Mesothelial cell of epicardium (in vitro differentiated cells): Measurements from ENCODE around the gene ZMYND10. TPM values are rescaled to one million over a fixed set of nuclear protein-coding genes. Genes with fewer than 3 reads are reported as not detected.

Experiments
- DNase-seq, 2 experiments: peaks; one replicate each; pipeline ENCODE4 v3.0.0; 2021; ENCODE audit warnings: low spot score in 2 of 2; ENCODE audit not compliant: unreplicated experiment in 2 of 2
- H3K27ac Mint-ChIP-seq: 2 replicates; pipeline ENCODE4 v1.8.0; 2021; ENCODE audit warnings: mixed read lengths
- H3K27me3 Mint-ChIP-seq: 2 replicates; pipeline ENCODE4 v1.8.0; 2021; ENCODE audit warnings: low read depth, mixed read lengths
- H3K36me3 Mint-ChIP-seq: 2 replicates; pipeline ENCODE4 v1.8.0; 2021; ENCODE audit warnings: mixed read lengths
- H3K4me1 Mint-ChIP-seq: 2 replicates; pipeline ENCODE4 v1.8.0; 2021; ENCODE audit warnings: mixed read lengths
- H3K4me3 Mint-ChIP-seq: 2 replicates; pipeline ENCODE4 v1.8.0; 2021; ENCODE audit warnings: mild to moderate bottlenecking, moderate library complexity, mixed read lengths
- H3K9me3 Mint-ChIP-seq: 2 replicates; pipeline ENCODE4 v1.8.0; 2021; ENCODE audit warnings: mixed read lengths
- total RNA-seq: library from RNA; stranded (reverse); gene quantifications from 3 replicates; pipeline ENCODE4 v1.2.1, GENCODE V29; 2021
- TF ChIP-seq, protein P1 (sequence below): fragments of 200-600 bp; sonication (generic); IDR thresholded peaks from one replicate; pipeline ENCODE4 v1.5.0; 2021; ENCODE audit warnings: antibody characterized with exemption; ENCODE audit not compliant: unreplicated experiment

ZMYND10 gene
- total RNA-seq, 1 donor from 2014 or later, result 0.83 TPM

DNA sequence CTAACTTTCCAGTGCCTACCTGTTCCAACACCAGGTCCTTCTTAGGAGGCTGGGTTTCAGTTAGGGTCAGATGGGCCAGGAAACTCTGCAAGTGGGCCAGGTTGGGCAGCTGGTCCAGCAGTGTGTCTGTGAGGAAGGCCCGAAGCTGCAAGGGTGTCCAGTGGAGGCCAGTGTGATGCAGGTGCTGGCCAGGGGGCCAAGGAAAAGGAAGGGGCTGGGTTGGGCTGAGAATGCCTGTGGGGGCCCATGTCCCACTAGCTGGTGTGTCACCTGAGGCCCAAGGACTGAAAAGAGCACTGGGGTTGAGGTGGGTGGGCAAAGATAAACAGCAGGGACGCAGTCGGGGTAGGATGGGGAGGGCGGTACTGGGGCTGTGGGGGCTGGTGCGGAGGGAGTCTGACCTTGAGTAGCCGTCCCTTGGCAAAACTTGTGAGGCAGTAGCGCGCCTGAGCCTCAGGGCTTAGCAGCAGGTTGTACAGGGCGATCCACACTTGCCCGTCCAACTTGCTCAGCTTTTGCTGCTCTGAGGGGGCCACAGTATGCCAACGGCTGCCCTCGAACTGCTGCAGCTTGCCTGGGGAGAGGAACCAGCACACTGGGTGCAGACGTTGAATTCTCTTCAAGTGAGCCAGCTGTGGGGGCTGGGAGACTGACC is 3.4 kb downstream of the ZMYND10 start:
- TF ChIP-seq, protein P1, sequence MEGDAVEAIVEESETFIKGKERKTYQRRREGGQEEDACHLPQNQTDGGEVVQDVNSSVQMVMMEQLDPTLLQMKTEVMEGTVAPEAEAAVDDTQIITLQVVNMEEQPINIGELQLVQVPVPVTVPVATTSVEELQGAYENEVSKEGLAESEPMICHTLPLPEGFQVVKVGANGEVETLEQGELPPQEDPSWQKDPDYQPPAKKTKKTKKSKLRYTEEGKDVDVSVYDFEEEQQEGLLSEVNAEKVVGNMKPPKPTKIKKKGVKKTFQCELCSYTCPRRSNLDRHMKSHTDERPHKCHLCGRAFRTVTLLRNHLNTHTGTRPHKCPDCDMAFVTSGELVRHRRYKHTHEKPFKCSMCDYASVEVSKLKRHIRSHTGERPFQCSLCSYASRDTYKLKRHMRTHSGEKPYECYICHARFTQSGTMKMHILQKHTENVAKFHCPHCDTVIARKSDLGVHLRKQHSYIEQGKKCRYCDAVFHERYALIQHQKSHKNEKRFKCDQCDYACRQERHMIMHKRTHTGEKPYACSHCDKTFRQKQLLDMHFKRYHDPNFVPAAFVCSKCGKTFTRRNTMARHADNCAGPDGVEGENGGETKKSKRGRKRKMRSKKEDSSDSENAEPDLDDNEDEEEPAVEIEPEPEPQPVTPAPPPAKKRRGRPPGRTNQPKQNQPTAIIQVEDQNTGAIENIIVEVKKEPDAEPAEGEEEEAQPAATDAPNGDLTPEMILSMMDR, result no peak
- no peak overlapping the region for H3K4me3 Mint-ChIP-seq
- H3K27me3 Mint-ChIP-seq, result peaks cover 71% of the 10 kb centered on the region
- H3K27ac Mint-ChIP-seq, result no peak overlapping the region
- no peaks in the 10 kb centered on the region for H3K9me3 Mint-ChIP-seq
- DNase-seq, result no peak
- H3K36me3 Mint-ChIP-seq, result no peaks in the 10 kb centered on the region
- peaks cover 31% of the 10 kb centered on the region for H3K4me1 Mint-ChIP-seq

DNA sequence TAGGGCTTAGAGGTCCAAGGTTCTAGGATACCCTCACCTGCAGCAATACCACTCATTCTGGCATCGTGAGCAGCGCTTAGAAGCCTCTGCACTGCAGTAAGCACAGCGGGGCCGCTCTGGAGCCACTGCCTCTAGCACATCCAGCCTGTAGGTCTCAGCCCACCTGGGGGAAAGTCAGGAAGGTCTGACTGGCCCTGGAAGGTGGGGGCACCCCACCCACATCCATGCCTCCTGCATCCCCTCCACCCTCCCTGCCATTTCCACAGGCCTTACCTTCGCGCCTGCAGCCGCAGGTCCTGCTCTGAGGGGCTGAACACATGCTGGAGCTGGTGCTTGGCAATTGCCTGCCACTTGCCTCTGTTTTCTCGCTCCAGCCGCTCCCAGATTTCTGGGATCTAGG is 4.0 kb downstream of the ZMYND10 start:
- Mint-ChIP-seq H3K27me3 (peaks cover 71% of the 10 kb centered on the region), H3K36me3 (no peaks in the 10 kb centered on the region), H3K4me1 (peaks cover 32% of the 10 kb centered on the region), H3K9me3 (no peaks in the 10 kb centered on the region), H3K27ac (no peak overlapping the region), H3K4me3 (peak overlapping the region; percentile 55)
- DNase-seq, result no peak
- TF ChIP-seq, protein P1, result no peak

DNA sequence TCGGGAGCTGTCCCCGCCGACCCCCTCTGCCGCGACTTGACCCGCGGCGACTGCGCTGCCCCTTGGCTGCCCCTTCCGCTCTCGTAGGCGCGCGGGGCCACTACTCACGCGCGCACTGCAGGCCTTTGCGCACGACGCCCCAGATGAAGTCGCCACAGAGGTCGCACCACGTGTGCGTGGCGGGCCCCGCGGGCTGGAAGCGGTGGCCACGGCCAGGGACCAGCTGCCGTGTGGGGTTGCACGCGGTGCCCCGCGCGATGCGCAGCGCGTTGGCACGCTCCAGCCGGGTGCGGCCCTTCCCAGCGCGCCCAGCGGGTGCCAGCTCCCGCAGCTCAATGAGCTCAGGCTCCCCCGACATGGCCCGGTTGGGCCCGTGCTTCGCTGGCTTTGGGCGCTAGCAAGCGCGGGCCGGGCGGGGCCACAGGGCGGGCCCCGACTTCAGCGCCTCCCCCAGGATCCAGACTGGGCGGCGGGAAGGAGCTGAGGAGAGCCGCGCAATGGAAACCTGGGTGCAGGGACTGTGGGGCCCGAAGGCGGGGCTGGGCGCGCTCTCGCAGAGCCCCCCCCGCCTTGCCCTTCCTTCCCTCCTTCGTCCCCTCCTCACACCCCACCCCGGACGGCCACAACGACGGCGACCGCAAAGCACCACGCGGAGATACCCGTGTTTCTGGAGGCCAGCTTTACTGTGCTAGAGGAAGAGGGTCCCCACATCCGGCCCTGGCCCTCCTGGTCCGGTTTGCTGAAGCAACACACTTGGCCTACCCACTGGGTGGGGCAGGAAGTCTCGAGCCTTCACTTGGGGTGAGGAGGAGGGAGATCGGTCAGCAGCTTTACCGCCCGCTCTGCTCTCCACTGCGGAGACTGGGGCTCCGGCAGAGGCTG is 4.8 kb downstream of the ZMYND10 start, which contains the start of gene RASSF1:
TSS of gene RASSF1 (minus strand) at position 389 of the 882 bp plus-strand sequence. CDS start at position 358, 31 bp downstream.
- Mint-ChIP-seq H3K4me1 (peaks cover 35% of the 10 kb centered on the region), H3K36me3 (no peaks in the 10 kb centered on the region)

DNA sequence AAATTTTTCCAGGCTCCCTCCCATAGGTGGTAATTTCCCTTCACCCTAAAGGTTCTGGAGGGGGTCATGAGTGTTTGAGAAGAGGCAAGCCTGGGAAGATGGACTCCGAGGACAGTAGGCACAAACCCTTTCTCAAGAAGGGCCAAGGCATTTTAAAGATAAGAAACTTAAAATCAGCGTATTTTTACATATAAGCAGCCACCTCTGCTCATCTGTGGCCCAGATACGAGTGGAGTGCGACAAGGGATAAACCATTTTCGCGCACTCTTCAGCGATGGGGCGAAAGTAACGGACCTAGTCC is 5.4 kb downstream of the ZMYND10 start:
- no peaks in the 10 kb centered on the region for H3K9me3 Mint-ChIP-seq
- peaks cover 36% of the 10 kb centered on the region for H3K4me1 Mint-ChIP-seq
- no peak for DNase-seq
- TF ChIP-seq, protein P1, result no peak
- H3K27me3 Mint-ChIP-seq, result peaks cover 62% of the 10 kb centered on the region
- H3K4me3 Mint-ChIP-seq, result peak overlapping the region; percentile 85
- H3K36me3 Mint-ChIP-seq, result no peaks in the 10 kb centered on the region
- no peak overlapping the region for H3K27ac Mint-ChIP-seq

More for the DNA sequence above, 4.8 kb downstream of the ZMYND10 start, which contains the start of gene RASSF1:
- Mint-ChIP-seq H3K4me3 (peak within 1 kb of the TSS; percentile 85), H3K9me3 (no peaks in the 10 kb centered on the region), H3K27me3 (peaks cover 67% of the 10 kb centered on the region), H3K27ac (peak within 1 kb of the TSS; percentile 39)
- no peak for DNase-seq
- TF ChIP-seq, protein P1, result no peak

DNA sequence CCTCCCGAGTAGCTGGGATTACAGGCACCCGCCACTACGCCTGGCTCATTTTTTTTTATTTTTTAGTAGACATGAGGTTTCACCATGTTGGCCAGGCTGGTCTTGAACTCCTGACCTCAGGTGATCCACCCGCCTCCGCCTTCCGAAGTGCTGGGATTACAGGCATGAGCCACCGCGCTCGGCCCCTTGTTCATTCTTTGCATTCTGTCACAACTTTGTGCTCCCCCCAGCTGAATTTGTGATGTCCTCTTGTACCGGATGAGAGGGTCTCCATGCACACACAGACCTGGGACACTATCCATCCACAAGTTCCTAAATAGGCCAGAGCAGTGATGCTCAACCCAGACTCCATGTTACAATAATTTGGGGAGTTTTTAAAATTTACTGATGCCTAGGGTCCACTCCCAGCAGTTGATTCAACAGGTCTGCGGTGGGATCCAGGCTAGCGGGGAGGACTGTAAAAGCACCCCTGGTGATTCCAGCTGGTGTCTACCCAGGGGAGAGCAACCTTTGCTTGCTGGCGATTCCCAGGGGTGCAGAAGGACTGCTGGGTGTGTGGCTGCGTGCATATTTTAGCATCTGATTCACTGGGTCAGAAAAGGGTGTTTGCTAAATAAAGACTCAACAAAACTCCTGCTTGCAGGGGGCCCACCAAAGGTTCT is 5.9 kb downstream of the ZMYND10 start:
- no peak for DNase-seq
- no peaks in the 10 kb centered on the region for H3K9me3 Mint-ChIP-seq
- H3K36me3 Mint-ChIP-seq, result no peaks in the 10 kb centered on the region
- H3K27me3 Mint-ChIP-seq, result peaks cover 57% of the 10 kb centered on the region
- H3K27ac Mint-ChIP-seq, result no peak overlapping the region
- TF ChIP-seq, protein P1, result no peak
- peaks cover 36% of the 10 kb centered on the region for H3K4me1 Mint-ChIP-seq
- H3K4me3 Mint-ChIP-seq, result peak overlapping the region; percentile 85
